ENCODE results near the gene SLC44A3. TPM values are rescaled to one million over a fixed set of nuclear protein-coding genes. Genes with fewer than 3 reads are reported as not detected.

The SLC44A3 gene
- polyA plus RNA-seq, 1 of the 3 experiments (the other 2 are of a cell fraction), result 2.6 TPM

DNA sequence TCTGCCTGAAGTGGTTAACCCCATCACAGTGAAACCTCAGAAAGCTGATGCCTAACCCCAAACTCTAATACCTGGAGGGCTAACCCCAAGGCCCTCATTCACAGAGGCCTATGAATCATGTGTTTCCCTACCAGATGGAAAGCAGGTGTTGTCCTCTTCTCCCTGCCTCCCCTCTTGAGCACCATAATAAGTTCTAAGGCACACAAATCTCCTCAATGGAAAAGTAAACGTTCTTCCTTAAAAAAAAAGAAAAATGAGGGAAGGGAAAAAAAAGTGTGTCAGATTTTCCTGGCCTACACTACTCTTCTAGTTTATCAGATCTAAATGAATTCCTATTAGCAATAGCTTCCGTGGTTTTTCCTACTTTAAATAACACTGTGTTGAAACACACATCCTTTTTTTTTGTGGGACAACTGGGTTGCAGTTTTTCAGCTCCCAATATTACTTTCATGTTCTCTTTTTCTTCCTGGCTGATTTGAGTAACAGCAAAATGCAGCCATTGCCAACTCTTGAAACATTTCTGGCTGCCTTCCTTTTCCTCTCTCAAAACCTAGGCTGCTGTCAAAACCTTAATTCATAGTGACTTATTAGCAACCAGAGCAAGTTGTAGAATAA, 43.2 kb downstream of the SLC44A3 start:
- DNase-seq, result no peak
- 0% methylated on average over 2 of the region's 2 CpGs for WGBS (ENCODE audit: low lambda C conversion rate)
- H3F3A ChIP-seq (replicated peaks; ENCODE audit: insufficient read depth), result peaks cover 42% of the 10 kb centered on the region
- H3K4me1 ChIP-seq (ENCODE audit: control insufficient read depth in 1 of 2, insufficient read depth in 2 of 2, low read depth in 1 of 2, low read length in 1 of 2), result peaks cover 31 to 46% of the 10 kb centered on the region in 2 experiments
- no peaks in the 10 kb centered on the region for H3K27me3 ChIP-seq (ENCODE audit: insufficient read depth)
- peak overlapping the region in 1 of 2 experiments; percentile 40; a peak in 3 of 4 replicates for H3K4me3 ChIP-seq (ENCODE audit: low read depth in 2 of 2, low read length in 1 of 2)
- no peaks in the 10 kb centered on the region for H4K20me1 ChIP-seq (ENCODE audit: insufficient read depth)
- peak overlapping the region; percentile 48; the same call in 1 of the 2 replicates for H2AFZ ChIP-seq (ENCODE audit: low read depth)
- H3K79me2 ChIP-seq (ENCODE audit: insufficient read depth), result no peaks in the 10 kb centered on the region
- CTCF ChIA-PET, result interaction anchor here (0.8 to 7.0 kb wide), 9 partner anchors 9 to 382 kb away, joined by 3 to 41 read pairs (median 3); no protein-coding TSS in a partner anchor
- H3K9ac ChIP-seq, result peak overlapping the region; percentile 67
- H3K36me3 ChIP-seq (replicated peaks in 1 of 2; ENCODE audit: control insufficient read depth in 1 of 2, insufficient read depth in 2 of 2, low read length in 1 of 2), result no peaks in the 10 kb centered on the region
- H3K9me2 ChIP-seq, result no peaks in the 10 kb centered on the region
- H3K4me2 ChIP-seq, result peak overlapping the region; percentile 83
- no peaks in the 10 kb centered on the region for H3K9me3 ChIP-seq
- peak overlapping the region; percentile 90 to 98 for H3K27ac ChIP-seq (ENCODE audit: low read depth in 2 of 2, low read length in 1 of 2)
- POLR2A ChIA-PET, result no interaction called here
- TF ChIP-seq NFIC (IDR thresholded peaks at IDR 0.05; ENCODE audit: borderline replicate concordance) (0 out of 2 replicates have a peak, but pooled peaks have one; percentile 36), PBX3 (IDR thresholded peaks at IDR 0.05) (peak; percentile 40; the same call in 1 of the 2 replicates), ELF1 (IDR thresholded peaks at IDR 0.05) (peak; percentile 19; the same call in 1 of the 2 replicates), MEF2A (IDR thresholded peaks at IDR 0.05; ENCODE audit: borderline replicate concordance, low read depth) (peak; percentile 18; the same call in 1 of the 2 replicates), MAX (IDR thresholded peaks at IDR 0.05; ENCODE audit: low read depth) (no peak), FOSL2 (IDR thresholded peaks at IDR 0.05; ENCODE audit: borderline replicate concordance, low read depth) (peak; percentile 12; the same call in 1 of the 2 replicates), SIN3A (IDR thresholded peaks at IDR 0.05; ENCODE audit: borderline replicate concordance, low read depth, low read length) (no peak), JUND (IDR thresholded peaks at IDR 0.05) (peak; percentile 65), RXRA (IDR thresholded peaks at IDR 0.05; ENCODE audit: borderline replicate concordance, low read depth) (peak; percentile 46), RCOR1 (IDR thresholded peaks at IDR 0.05; ENCODE audit: low read length) (no peak), FOXM1 (IDR thresholded peaks at IDR 0.05; ENCODE audit: low read depth) (peak; percentile 63; the same call in 1 of the 2 replicates), IRF3 (IDR thresholded peaks at IDR 0.05; ENCODE audit: low read depth, low read length) (no peak), TCF12 (IDR thresholded peaks at IDR 0.05) (peak; percentile 78)

- no peak for DNase-seq
- 18% methylated on average over 4 of the region's 4 CpGs for WGBS (ENCODE audit: low lambda C conversion rate)
- H2AFZ ChIP-seq (ENCODE audit: low read depth), result peak overlapping the region; percentile 48; the same call in 1 of the 2 replicates
- TF ChIP-seq GATA2 (CRISPR knock-in tag; IDR thresholded peaks at IDR 0.05) (no peak), YY1 (IDR thresholded peaks at IDR 0.05; ENCODE audit: low read depth) (peak; percentile 44; the same call in 1 of the 2 replicates), JUND (IDR thresholded peaks at IDR 0.05) (peak; percentile 98), TCF12 (IDR thresholded peaks at IDR 0.05) (peak; percentile 97), NFIC (IDR thresholded peaks at IDR 0.05; ENCODE audit: borderline replicate concordance) (peak; percentile 81), MXI1 (IDR thresholded peaks at IDR 0.05; ENCODE audit: low read depth, low read length) (no peak), RCOR1 (IDR thresholded peaks at IDR 0.05; ENCODE audit: low read length) (no peak), ELF1 (IDR thresholded peaks at IDR 0.05) (no peak), RAD21 (IDR thresholded peaks at IDR 0.05; ENCODE audit: low read length) (no peak), MAX (IDR thresholded peaks at IDR 0.05; ENCODE audit: low read depth) (no peak; the same call in 1 of the 2 replicates), FOXM1 (IDR thresholded peaks at IDR 0.05; ENCODE audit: low read depth) (peak; percentile 65; the same call in 1 of the 2 replicates), USF2 (IDR thresholded peaks at IDR 0.05; ENCODE audit: borderline replicate concordance, low read depth, low read length) (no peak), ZBTB33 (IDR thresholded peaks at IDR 0.05; ENCODE audit: borderline replicate concordance, low read depth) (0 out of 2 replicates have a peak, but pooled peaks have one; percentile 37), TAF1 (IDR thresholded peaks at IDR 0.05; ENCODE audit: borderline replicate concordance, low read depth, low read length) (peak; percentile 29; the same call in 1 of the 2 replicates)
These were observed 43.8 kb downstream of the SLC44A3 start for GRCh38 chr1:94863919-94864318.

More at GRCh38 chr1:94863919-94864318, 43.8 kb downstream of the SLC44A3 start:
- Histone ChIP-seq H3K4me3 (ENCODE audit: low read depth in 2 of 2, low read length in 1 of 2) (peak overlapping the region in 1 of 2 experiments; percentile 40; a peak in 3 of 4 replicates), H3F3A (replicated peaks; ENCODE audit: insufficient read depth) (peaks cover 42% of the 10 kb centered on the region), H3K79me2 (ENCODE audit: insufficient read depth) (no peaks in the 10 kb centered on the region), H3K27ac (ENCODE audit: low read depth in 2 of 2, low read length in 1 of 2) (peak overlapping the region; percentile 90 to 98), H3K9me2 (no peaks in the 10 kb centered on the region), H3K9me3 (no peaks in the 10 kb centered on the region), H3K4me2 (peak overlapping the region; percentile 83), H3K27me3 (ENCODE audit: insufficient read depth) (no peaks in the 10 kb centered on the region), H3K36me3 (replicated peaks in 1 of 2; ENCODE audit: control insufficient read depth in 1 of 2, insufficient read depth in 2 of 2, low read length in 1 of 2) (no peaks in the 10 kb centered on the region), H3K9ac (peak overlapping the region; percentile 67), H3K4me1 (ENCODE audit: control insufficient read depth in 1 of 2, insufficient read depth in 2 of 2, low read depth in 1 of 2, low read length in 1 of 2) (peaks cover 29 to 46% of the 10 kb centered on the region in 2 experiments), H4K20me1 (ENCODE audit: insufficient read depth) (no peaks in the 10 kb centered on the region)
- ChIA-PET POLR2A (no interaction called here), CTCF (interaction anchor here (0.8 to 7.0 kb wide), 5 partner anchors 9 to 180 kb away, joined by 3 to 41 read pairs (median 3); no protein-coding TSS in a partner anchor)

Data from SK-N-SH (cell line).